Trophoblast cell (in vitro differentiated cells and primary cell): ENCODE data around the gene GSTM5.
"Not testable (repeated sequence)": the region's sequence is repeated elsewhere in the genome, so short reads cannot be mapped to it uniquely, and the experiment has no call there.

Experiments used
- DNase-seq, 2 donors: peaks; one replicate each; pipeline ENCODE4 v3.0.0-alpha.2; 2016
- H2AFZ ChIP-seq: 2 replicates; pipeline ENCODE4 v1.6.1; 2013; ENCODE audit warnings: low read length, moderate library complexity, mild to moderate bottlenecking; ENCODE audit not compliant: insufficient read depth, poor library complexity
- H2AK5ac ChIP-seq: 2 replicates; pipeline ENCODE4 v1.6.1; 2013; ENCODE audit warnings: mild to moderate bottlenecking, low read length
- H2BK120ac ChIP-seq: 2 replicates; pipeline ENCODE4 v1.6.1; 2013; ENCODE audit warnings: low read length, mild to moderate bottlenecking, moderate library complexity; ENCODE audit not compliant: insufficient read depth, poor library complexity
- H2BK12ac ChIP-seq: 2 replicates; pipeline ENCODE4 v1.6.1; 2013; ENCODE audit warnings: mild to moderate bottlenecking, low read length, moderate library complexity
- H2BK5ac ChIP-seq: 2 replicates; pipeline ENCODE4 v1.6.1; 2013; ENCODE audit warnings: low read length, low read depth, moderate library complexity, mild to moderate bottlenecking; ENCODE audit not compliant: poor library complexity
- H3K14ac ChIP-seq: 2 replicates; pipeline ENCODE4 v1.6.1; 2013; ENCODE audit warnings: mild to moderate bottlenecking, low read length
- H3K18ac ChIP-seq: 2 replicates; pipeline ENCODE4 v1.6.1; 2013; ENCODE audit warnings: mild to moderate bottlenecking, low read length
- H3K23ac ChIP-seq: 2 replicates; pipeline ENCODE4 v1.6.1; 2013; ENCODE audit warnings: low read length
- H3K27ac ChIP-seq: 2 replicates; pipeline ENCODE4 v1.5.1; 2013; ENCODE audit warnings: low read depth, mild to moderate bottlenecking, inconsistent platforms, low read length, moderate library complexity
- H3K27me3 ChIP-seq: 2 replicates; pipeline ENCODE4 v1.6.1; 2013; ENCODE audit warnings: inconsistent platforms, mild to moderate bottlenecking, low read length, moderate library complexity; ENCODE audit not compliant: insufficient read depth
- H3K36me3 ChIP-seq, 2 experiments: 1 replicate in 1 of 2; 2 replicates in 1 of 2; pipeline ENCODE4 v1.6.1; 2013; ENCODE audit warnings: low read length in 2 of 2, mild to moderate bottlenecking in 2 of 2, moderate library complexity in 1 of 2; ENCODE audit not compliant: insufficient read depth in 2 of 2, control insufficient read depth in 1 of 2
- H3K4ac ChIP-seq: 2 replicates; pipeline ENCODE4 v1.6.1; 2013; ENCODE audit warnings: low read depth, mild to moderate bottlenecking, low read length, moderate library complexity
- H3K4me1 ChIP-seq, 2 experiments: 1 replicate in 1 of 2; 2 replicates in 1 of 2; pipeline ENCODE4 v1.6.1; 2013; ENCODE audit warnings: low read length in 2 of 2, mild to moderate bottlenecking in 2 of 2, moderate library complexity in 1 of 2; ENCODE audit not compliant: insufficient read depth in 2 of 2, control insufficient read depth in 1 of 2
- H3K4me2 ChIP-seq: 2 replicates; pipeline ENCODE4 v1.6.1; 2013; ENCODE audit warnings: inconsistent platforms, mild to moderate bottlenecking, low read length, moderate library complexity
- H3K4me3 ChIP-seq: 2 replicates; pipeline ENCODE4 v1.5.1; 2013; ENCODE audit warnings: mild to moderate bottlenecking, low read depth, low read length, inconsistent platforms
- H3K79me1 ChIP-seq: one replicate; pipeline ENCODE4 v1.6.1; 2013; ENCODE audit warnings: low read length
- H3K79me2 ChIP-seq: 2 replicates; pipeline ENCODE4 v1.6.1; 2013; ENCODE audit warnings: low read length, mild to moderate bottlenecking; ENCODE audit not compliant: control insufficient read depth, insufficient read depth, poor library complexity
- H3K9ac ChIP-seq: 2 replicates; pipeline ENCODE4 v1.6.1; 2013; ENCODE audit warnings: mild to moderate bottlenecking, low read length
- H3K9me3 ChIP-seq: 2 replicates; pipeline ENCODE4 v1.6.1; 2013; ENCODE audit warnings: low read depth, mild to moderate bottlenecking, control low read depth, inconsistent platforms, low read length; ENCODE audit not compliant: insufficient read depth
- H4K12ac ChIP-seq: 2 replicates; pipeline ENCODE4 v1.6.1; 2013; ENCODE audit warnings: low read depth, mild to moderate bottlenecking, low read length, moderate library complexity
- H4K8ac ChIP-seq: 2 replicates; pipeline ENCODE4 v1.6.1; 2013; ENCODE audit warnings: low read depth, mild to moderate bottlenecking, low read length, moderate library complexity
- H4K91ac ChIP-seq: one replicate; pipeline ENCODE4 v1.6.1; 2013; ENCODE audit warnings: low read depth, mild to moderate bottlenecking, low read length, moderate library complexity
- WGBS: extraction: QIAGEN DNeasy Blood & Tissue Kit; methylation state at CpG from one replicate; pipeline ENCODE4 v1.1.7; 2013; ENCODE audit warnings: missing lambda C conversion rate; ENCODE audit not compliant: insufficient read length, insufficient coverage; ENCODE audit errors: extremely low coverage; 5-methylcytosine and 5-hydroxymethylcytosine counted together

The GSTM5 gene

DNA sequence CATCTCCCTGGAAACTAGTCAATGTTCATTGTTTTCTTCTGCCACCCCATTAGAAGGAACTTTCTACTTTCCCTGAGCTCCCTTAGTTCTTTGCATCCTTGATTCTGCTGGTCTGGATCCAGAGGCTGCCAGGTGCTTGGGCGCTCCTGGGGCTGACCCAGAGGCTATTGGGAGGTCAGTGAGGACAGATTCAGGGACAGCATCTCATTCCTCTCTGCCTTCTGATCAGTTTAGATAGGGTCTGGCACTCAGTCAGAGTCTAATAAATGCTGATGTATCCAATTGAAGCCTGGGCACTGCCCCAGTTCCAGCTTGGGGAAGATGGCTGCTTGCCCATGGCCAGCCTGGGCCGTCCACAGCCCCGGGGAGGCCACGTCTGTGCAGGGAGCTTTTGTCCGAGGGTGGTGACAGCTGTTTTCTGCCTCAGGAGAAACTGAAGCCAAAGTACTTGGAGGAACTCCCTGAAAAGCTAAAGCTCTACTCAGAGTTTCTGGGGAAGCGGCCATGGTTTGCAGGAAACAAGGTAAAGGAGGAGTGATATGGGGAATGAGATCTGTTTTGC is 22.1 kb upstream of the GSTM5 start:
- Histone ChIP-seq H3K23ac (no peak overlapping the region), H2AK5ac (no peak overlapping the region), H3K4me3 (no peak overlapping the region), H3K4me2 (no peak overlapping the region), H3K9ac (no peak overlapping the region), H4K12ac (no peak overlapping the region), H3K4me1 (peaks cover 5 to 6% of the 10 kb centered on the region in 2 experiments), H3K79me2 (no peaks in the 10 kb centered on the region), H3K9me3 (no peaks in the 10 kb centered on the region), H2BK12ac (no peak overlapping the region), H3K36me3 (no peaks in the 10 kb centered on the region), H2AFZ (no peak overlapping the region), H3K18ac (no peak overlapping the region), H4K8ac (no peak overlapping the region), H3K4ac (no peak overlapping the region), H3K27ac (no peak overlapping the region), H3K79me1 (peaks cover 1% of the 10 kb centered on the region), H2BK5ac (no peak overlapping the region), H3K27me3 (no peaks in the 10 kb centered on the region), H4K91ac (no peak overlapping the region), H2BK120ac (no peak overlapping the region), H3K14ac (no peak overlapping the region)
- DNase-seq = no peak
- WGBS = no CpG with 5 or more reads among the region's 6 CpGs

DNA sequence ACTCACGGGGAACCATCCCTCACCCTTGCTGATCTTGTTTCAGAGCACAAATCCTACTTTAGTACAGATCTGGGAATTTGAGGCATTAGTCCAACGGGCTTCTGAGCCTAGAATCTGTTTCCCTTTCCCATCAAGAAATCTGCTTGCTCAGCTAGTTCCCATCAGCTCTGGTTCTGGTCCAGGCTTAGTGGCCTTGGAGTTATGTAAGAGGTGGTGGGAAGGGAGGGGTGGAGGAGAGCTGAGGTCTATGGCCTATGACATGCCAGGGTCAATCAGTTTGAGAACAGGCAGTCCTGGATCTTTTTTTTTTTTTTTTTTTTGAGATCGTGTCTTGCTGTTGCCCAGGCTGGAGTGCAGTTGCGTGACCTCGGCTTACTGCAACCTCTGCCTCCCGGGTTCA is 20.3 kb upstream of the GSTM5 start:
- DNase-seq = no peak
- Histone ChIP-seq H3K14ac (no peak overlapping the region), H3K9me3 (no peaks in the 10 kb centered on the region), H3K79me2 (no peaks in the 10 kb centered on the region), H3K4me1 (peaks cover 5 to 6% of the 10 kb centered on the region in 2 experiments), H3K27me3 (no peaks in the 10 kb centered on the region), H3K36me3 (no peaks in the 10 kb centered on the region), H2AK5ac (no peak overlapping the region), H3K18ac (no peak overlapping the region), H2AFZ (no peak overlapping the region), H3K9ac (no peak overlapping the region), H2BK12ac (no peak overlapping the region), H4K91ac (no peak overlapping the region), H3K4ac (no peak overlapping the region), H3K79me1 (peaks cover 1% of the 10 kb centered on the region), H4K12ac (no peak overlapping the region), H3K4me2 (no peak overlapping the region), H2BK5ac (no peak overlapping the region), H3K4me3 (no peak overlapping the region), H3K27ac (no peak overlapping the region), H4K8ac (no peak overlapping the region), H3K23ac (no peak overlapping the region), H2BK120ac (no peak overlapping the region)
- WGBS = no CpG with 5 or more reads among the region's 6 CpGs

DNA sequence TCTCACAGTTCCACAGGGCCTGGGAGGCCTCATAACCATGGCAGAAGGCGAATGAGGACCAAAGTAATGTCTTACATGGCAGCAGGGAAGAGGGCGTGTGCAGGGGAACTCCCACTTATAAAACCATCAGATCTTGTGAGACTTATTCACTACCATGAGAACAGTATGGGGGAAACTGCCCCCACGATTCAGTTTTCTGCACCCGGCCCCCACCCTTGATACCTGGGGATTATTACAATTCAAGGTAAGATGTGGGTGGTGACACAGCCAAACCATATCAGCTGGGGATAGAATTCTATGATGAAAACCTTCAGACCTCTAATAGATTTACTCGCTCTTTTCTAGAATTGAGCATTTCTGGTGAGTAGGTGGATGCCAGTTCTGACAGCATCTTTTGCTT is 17.7 kb upstream of the GSTM5 start:
- not testable (repeated sequence) for H3K14ac ChIP-seq, H3K79me2 ChIP-seq, H2BK120ac ChIP-seq, H3K27me3 ChIP-seq, DNase-seq, H2BK5ac ChIP-seq, H2AK5ac ChIP-seq, H3K4ac ChIP-seq, H2BK12ac ChIP-seq, H3K79me1 ChIP-seq, H2AFZ ChIP-seq, H4K12ac ChIP-seq, H3K4me2 ChIP-seq, H3K4me1 ChIP-seq, H4K91ac ChIP-seq, H3K9me3 ChIP-seq, H4K8ac ChIP-seq, H3K23ac ChIP-seq, H3K4me3 ChIP-seq, H3K9ac ChIP-seq, H3K18ac ChIP-seq, H3K36me3 ChIP-seq, H3K27ac ChIP-seq
- no CpG with 5 or more reads among the region's 5 CpGs for WGBS

DNA sequence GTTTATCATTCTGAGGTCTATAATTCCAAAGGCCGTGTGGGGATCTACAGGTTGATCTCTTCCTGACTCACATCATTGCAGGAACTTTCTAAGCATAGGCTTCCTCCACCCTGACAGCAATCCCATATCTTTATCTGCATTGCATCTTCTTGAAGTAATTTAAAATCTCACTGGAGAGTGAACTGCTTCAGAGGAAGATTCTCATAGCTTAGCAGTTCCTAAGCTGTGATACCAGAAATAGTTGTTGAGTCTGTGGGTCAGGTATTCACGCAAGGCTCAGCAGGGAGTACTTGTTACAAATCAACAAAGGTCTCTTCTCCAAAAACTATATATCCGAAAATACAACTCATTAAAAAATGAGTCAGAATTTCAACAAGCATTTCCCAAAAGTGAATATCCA is 16.9 kb upstream of the GSTM5 start:
- no CpG with 5 or more reads among the region's 3 CpGs for WGBS
- H4K8ac ChIP-seq, H3K14ac ChIP-seq, H3K4ac ChIP-seq, H3K36me3 ChIP-seq, H3K27ac ChIP-seq, H3K79me2 ChIP-seq, H3K4me2 ChIP-seq, H3K4me3 ChIP-seq, H3K4me1 ChIP-seq, H3K23ac ChIP-seq, H2AK5ac ChIP-seq, H3K18ac ChIP-seq, H3K27me3 ChIP-seq, H2BK12ac ChIP-seq, H4K12ac ChIP-seq, H2AFZ ChIP-seq, H2BK120ac ChIP-seq, H4K91ac ChIP-seq, H3K9ac ChIP-seq, H3K79me1 ChIP-seq, H2BK5ac ChIP-seq, H3K9me3 ChIP-seq: not testable (repeated sequence)
- peak; percentile 33 to 63 for DNase-seq
